Measurements from ENCODE around the gene LFNG.

Gene LFNG

GRCh38 chr7:2484868-2485267 lies 34.7 kb upstream of the LFNG start:
- no peak for DNase-seq (ENCODE audit: low read depth)

GRCh38 chr7:2487586-2488271 lies 31.8 kb upstream of the LFNG start:
- DNase-seq (ENCODE audit: low read depth) = no peak

- DNase-seq (ENCODE audit: low read depth) = no peak
Observed at GRCh38 chr7:2488272-2488645, 31.3 kb upstream of the LFNG start.

GRCh38 chr7:2488681-2489080 lies 30.9 kb upstream of the LFNG start:
- DNase-seq (ENCODE audit: low read depth) = no peak

GRCh38 chr7:2490181-2490651 lies 29.4 kb upstream of the LFNG start:
- DNase-seq (ENCODE audit: low read depth) = no peak

GRCh38 chr7:2492038-2492437 lies 27.5 kb upstream of the LFNG start:
- DNase-seq (ENCODE audit: low read depth) = no peak

- DNase-seq (ENCODE audit: low read depth) = no peak
Observed at GRCh38 chr7:2493205-2494164, 26.1 kb upstream of the LFNG start.

GRCh38 chr7:2494191-2495130 lies 25.1 kb upstream of the LFNG start:
- DNase-seq (ENCODE audit: low read depth) = no peak

GRCh38 chr7:2495418-2496299 lies 23.9 kb upstream of the LFNG start:
- no peak for DNase-seq (ENCODE audit: low read depth)

- no peak for DNase-seq (ENCODE audit: low read depth)
Observed at GRCh38 chr7:2496375-2496774, 23.2 kb upstream of the LFNG start.

GRCh38 chr7:2497065-2497464 lies 22.5 kb upstream of the LFNG start:
- DNase-seq (ENCODE audit: low read depth) = no peak

GRCh38 chr7:2497500-2498336 lies 21.9 kb upstream of the LFNG start:
- DNase-seq (ENCODE audit: low read depth) = no peak

- no peak for DNase-seq (ENCODE audit: low read depth)
Observed at GRCh38 chr7:2498708-2499107, 20.9 kb upstream of the LFNG start.

- DNase-seq (ENCODE audit: low read depth) = no peak
Observed at GRCh38 chr7:2499181-2499580, 20.4 kb upstream of the LFNG start.

GRCh38 chr7:2499719-2500430 lies 19.7 kb upstream of the LFNG start:
- no peak for DNase-seq (ENCODE audit: low read depth)

- no peak for DNase-seq (ENCODE audit: low read depth)
Observed at GRCh38 chr7:2500701-2501100, 18.9 kb upstream of the LFNG start.

GRCh38 chr7:2501947-2502646 lies 17.5 kb upstream of the LFNG start:
- DNase-seq (ENCODE audit: low read depth) = no peak

- no peak for DNase-seq (ENCODE audit: low read depth)
Observed at GRCh38 chr7:2502647-2502966, 17.0 kb upstream of the LFNG start.
